ENCODE measurements around the gene RPP38. TPM values are rescaled to one million over a fixed set of nuclear protein-coding genes. Genes with fewer than 3 reads are reported as not detected.

Gene RPP38
- total RNA-seq, 1 donor from 2014 or later: 7.0 TPM

Other genes starting within 250 kb of the RPP38 start
- gene SUV39H2, start 218.5 kb upstream of the RPP38 start, total RNA-seq: 30.6 TPM
- 11.4 TPM for gene DCLRE1C, start 143.3 kb upstream of the RPP38 start, total RNA-seq
- gene MEIG1, start 138.0 kb upstream of the RPP38 start, total RNA-seq: not detected
- 0.31 TPM for gene OLAH, start 53.4 kb upstream of the RPP38 start, total RNA-seq
- gene ACBD7, start 8.6 kb upstream of the RPP38 start, total RNA-seq: 10.8 TPM
- 57.1 TPM for gene NMT2, start 71.3 kb downstream of the RPP38 start, total RNA-seq